Transverse colon (tissue), 4 donors: ENCODE measurements around the gene HSD17B8.

Source experiments
- CTCF ChIP-seq, 5 experiments: fragments of 200-600 bp in 3 of 5; fragments of 450-650 bp in 2 of 5; sonication (generic) in 3 of 5; IDR thresholded peaks; 1 replicate in 2 of 5; 2 replicates in 3 of 5; pipeline ENCODE4 v1.5.1; 2016 to 2017; ENCODE audit warnings: antibody characterized with exemption in 5 of 5, inconsistent platforms in 3 of 5, mild to moderate bottlenecking in 2 of 5, moderate library complexity in 1 of 5
- EP300 ChIP-seq: sonication (generic); formaldehyde crosslinking; IDR thresholded peaks from one replicate; pipeline ENCODE4 v1.6.1; 2017; ENCODE audit warnings: antibody characterized with exemption, low read depth
- POLR2A ChIP-seq: fragments of 450-650 bp; IDR thresholded peaks from one replicate; pipeline ENCODE4 v1.6.1; 2016; ENCODE audit warnings: antibody characterized with exemption, mild to moderate bottlenecking, moderate library complexity
- POLR2AphosphoS5 ChIP-seq, 3 donors: sonication (generic); formaldehyde crosslinking; IDR thresholded peaks; one replicate each; pipeline ENCODE4 v1.6.1; 2016; ENCODE audit warnings: antibody characterized with exemption in 3 of 3

- TF ChIP-seq POLR2A (no peak), CTCF (IDR thresholded peaks at IDR 0.05) (no peak), EP300 (no peak), POLR2AphosphoS5 (IDR thresholded peaks at IDR 0.05) (no peak)
Observed at GRCh38 chr6:33202799-33203198, 1.7 kb upstream of the HSD17B8 start.
